ENCODE data around the gene ZNF19.
A peak's percentile ranks its signal among the peaks of the same experiment; 100 is the strongest.

Gene ZNF19

GRCh38 chr16:71426069-71426879, 62.9 kb downstream of the ZNF19 start:
- peak; percentile 25 for DNase-seq (ENCODE audit: low read depth)

GRCh38 chr16:71425746-71426068, 63.4 kb downstream of the ZNF19 start:
- no peak overlapping the region for H3K4me3 ChIP-seq (ENCODE audit: low read depth, low read length)
- TF ChIP-seq MAX (IDR thresholded peaks at IDR 0.05; ENCODE audit: low read depth, low read length), result no peak
- TF ChIP-seq MYC (IDR thresholded peaks at IDR 0.05; ENCODE audit: low read depth, low read length), result no peak
- no peak for TF ChIP-seq CTCF (IDR thresholded peaks at IDR 0.05; ENCODE audit: low read depth, low read length)
- no peak for TF ChIP-seq POLR2A (IDR thresholded peaks at IDR 0.05; ENCODE audit: extremely low read depth, insufficient read length)
- no peak for DNase-seq (ENCODE audit: low read depth)

More at GRCh38 chr16:71426069-71426879, 62.9 kb downstream of the ZNF19 start:
- TF ChIP-seq POLR2A (IDR thresholded peaks at IDR 0.05; ENCODE audit: extremely low read depth, insufficient read length) (no peak), MAX (IDR thresholded peaks at IDR 0.05; ENCODE audit: low read depth, low read length) (no peak)
- H3K4me3 ChIP-seq (ENCODE audit: low read depth, low read length), result no peak overlapping the region

- TF ChIP-seq CTCF (IDR thresholded peaks at IDR 0.05; ENCODE audit: low read depth, low read length), result no peak
- TF ChIP-seq MYC (IDR thresholded peaks at IDR 0.05; ENCODE audit: low read depth, low read length), result no peak
- no peak for TF ChIP-seq MAX (IDR thresholded peaks at IDR 0.05; ENCODE audit: low read depth, low read length)
- TF ChIP-seq POLR2A (IDR thresholded peaks at IDR 0.05; ENCODE audit: extremely low read depth, insufficient read length), result no peak
- no peak for DNase-seq (ENCODE audit: low read depth)
- no peak overlapping the region for H3K4me3 ChIP-seq (ENCODE audit: low read depth, low read length)
Observed at GRCh38 chr16:71424626-71425025, 64.5 kb downstream of the ZNF19 start.

GRCh38 chr16:71423865-71424264, 65.3 kb downstream of the ZNF19 start:
- TF ChIP-seq MYC (IDR thresholded peaks at IDR 0.05; ENCODE audit: low read depth, low read length), result no peak
- no peak for TF ChIP-seq MAX (IDR thresholded peaks at IDR 0.05; ENCODE audit: low read depth, low read length)
- TF ChIP-seq POLR2A (IDR thresholded peaks at IDR 0.05; ENCODE audit: extremely low read depth, insufficient read length), result no peak
- TF ChIP-seq CTCF (IDR thresholded peaks at IDR 0.05; ENCODE audit: low read depth, low read length), result no peak
- no peak overlapping the region for H3K4me3 ChIP-seq (ENCODE audit: low read depth, low read length)

More at GRCh38 chr16:71423865-71424264, 65.3 kb downstream of the ZNF19 start:
- no peak for DNase-seq (ENCODE audit: low read depth)
